Measurements from ENCODE around the gene TRIOBP. TPM values are rescaled to one million over a fixed set of nuclear protein-coding genes. Genes with fewer than 3 reads are reported as not detected.
"Not testable (repeated sequence)": the region's sequence is repeated elsewhere in the genome, so short reads cannot be mapped to it uniquely, and the experiment has no call there.

TRIOBP gene
- total RNA-seq, 2 donors from 2014 or later, result 17.4 to 26.0 TPM

GRCh38 chr22:37705205-37705604, 8.4 kb downstream of the TRIOBP start:
- Mint-ChIP-seq H3K36me3 (no peaks in the 10 kb centered on the region), H3K9me3 (no peaks in the 10 kb centered on the region), H3K27ac (no peak overlapping the region)
- no peak for DNase-seq (ENCODE audit: low spot score in 2 of 2)
- ATAC-seq, result no peak

- DNase-seq (ENCODE audit: low spot score in 2 of 2) (no peak), ATAC-seq (no peak)
- Mint-ChIP-seq H3K27ac (no peak overlapping the region), H3K36me3 (no peaks in the 10 kb centered on the region), H3K9me3 (no peaks in the 10 kb centered on the region)
These were observed 12.0 kb downstream of the TRIOBP start for GRCh38 chr22:37708580-37709444.

DNA sequence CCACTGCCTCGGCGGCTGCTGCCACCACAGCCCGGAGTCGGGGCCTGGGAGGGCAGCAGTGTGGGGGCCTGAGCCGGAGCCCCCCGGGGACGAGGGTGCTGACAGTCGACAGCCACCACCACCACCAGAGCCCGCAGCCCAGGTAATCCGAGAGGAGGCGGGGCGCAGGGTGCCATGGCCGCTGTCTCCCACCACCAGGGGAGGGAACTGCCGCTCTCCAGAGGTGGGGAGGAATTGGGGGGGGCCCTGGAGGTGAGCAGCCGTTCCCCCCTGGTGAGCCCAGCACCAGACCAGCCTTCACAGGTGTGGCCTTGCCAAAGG, 12.6 kb downstream of the TRIOBP start:
- ATAC-seq (no peak), DNase-seq (ENCODE audit: low spot score in 2 of 2) (no peak)
- Mint-ChIP-seq H3K9me3 (no peaks in the 10 kb centered on the region), H3K36me3 (no peaks in the 10 kb centered on the region), H3K27ac (no peak overlapping the region)

- no peaks in the 10 kb centered on the region for H3K36me3 Mint-ChIP-seq
- H3K27ac Mint-ChIP-seq, result peak overlapping the region in 1 of 2 donors; percentile 78
- no peaks in the 10 kb centered on the region for H3K9me3 Mint-ChIP-seq
- ATAC-seq (no peak), DNase-seq (ENCODE audit: low spot score in 2 of 2) (no peak)
These were observed 13.8 kb downstream of the TRIOBP start for GRCh38 chr22:37710675-37711074.

DNA sequence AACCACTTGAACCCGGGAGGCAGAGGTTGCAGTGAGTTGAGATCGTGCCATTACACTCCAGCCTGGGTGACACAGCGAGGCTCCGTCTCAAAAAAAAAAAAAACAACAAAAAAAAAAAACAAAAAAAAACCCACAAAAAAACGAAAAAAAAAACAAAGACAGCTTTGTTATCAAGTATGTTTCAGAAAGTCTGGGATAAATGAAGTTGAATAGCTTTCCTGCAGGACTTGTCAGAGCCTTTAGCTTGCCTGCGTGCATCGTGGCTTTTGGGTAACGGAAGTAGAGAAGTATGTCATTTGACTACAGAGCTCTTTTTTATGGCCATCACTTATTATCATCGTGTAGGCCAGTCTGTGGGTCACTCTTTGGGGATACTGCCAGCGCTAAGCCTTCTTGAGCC, 14.6 kb downstream of the TRIOBP start:
- Mint-ChIP-seq H3K27ac (no peak overlapping the region), H3K9me3 (no peaks in the 10 kb centered on the region), H3K36me3 (peaks cover 0 to under 1% of the 10 kb centered on the region in 2 donors)
- no peak for ATAC-seq
- DNase-seq (ENCODE audit: low spot score in 2 of 2), result no peak

DNA sequence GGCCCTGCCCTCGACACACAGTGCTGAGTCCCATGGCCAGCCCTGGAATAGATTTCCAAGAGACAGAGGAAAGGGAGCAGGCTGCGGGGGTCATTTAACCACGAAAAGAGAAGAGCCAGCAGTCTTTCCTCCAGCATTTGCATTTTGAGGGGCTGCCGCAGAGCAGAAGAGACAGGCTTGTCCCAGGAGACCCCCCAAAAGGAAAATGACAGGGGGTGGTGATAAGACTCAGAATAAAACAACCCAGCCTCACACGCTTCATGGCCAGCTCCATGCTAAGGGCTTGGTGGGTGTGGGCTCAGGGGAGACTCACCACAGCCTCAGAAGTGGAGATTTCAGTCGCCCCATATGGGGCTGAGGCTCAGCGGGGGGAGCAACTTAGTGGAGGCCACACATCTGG, 16.9 kb downstream of the TRIOBP start:
- no peak for DNase-seq (ENCODE audit: low spot score in 2 of 2)
- Mint-ChIP-seq H3K36me3 (peaks cover 0 to 9% of the 10 kb centered on the region in 2 donors), H3K27ac (peak overlapping the region in 1 of 2 donors; percentile 39), H3K9me3 (no peaks in the 10 kb centered on the region)
- ATAC-seq, result no peak

- Mint-ChIP-seq H3K36me3 (peaks cover 0 to 9% of the 10 kb centered on the region in 2 donors), H3K9me3 (no peaks in the 10 kb centered on the region), H3K27ac (no peak overlapping the region)
- ATAC-seq (no peak), DNase-seq (ENCODE audit: low spot score in 2 of 2) (no peak)
These were observed 17.8 kb downstream of the TRIOBP start for GRCh38 chr22:37714634-37715033.

GRCh38 chr22:37715760-37716159, 18.9 kb downstream of the TRIOBP start:
- Mint-ChIP-seq H3K27ac (no peak overlapping the region), H3K36me3 (peaks cover 0 to 9% of the 10 kb centered on the region in 2 donors), H3K9me3 (no peaks in the 10 kb centered on the region)
- DNase-seq (ENCODE audit: low spot score in 2 of 2) (no peak), ATAC-seq (no peak)

DNA sequence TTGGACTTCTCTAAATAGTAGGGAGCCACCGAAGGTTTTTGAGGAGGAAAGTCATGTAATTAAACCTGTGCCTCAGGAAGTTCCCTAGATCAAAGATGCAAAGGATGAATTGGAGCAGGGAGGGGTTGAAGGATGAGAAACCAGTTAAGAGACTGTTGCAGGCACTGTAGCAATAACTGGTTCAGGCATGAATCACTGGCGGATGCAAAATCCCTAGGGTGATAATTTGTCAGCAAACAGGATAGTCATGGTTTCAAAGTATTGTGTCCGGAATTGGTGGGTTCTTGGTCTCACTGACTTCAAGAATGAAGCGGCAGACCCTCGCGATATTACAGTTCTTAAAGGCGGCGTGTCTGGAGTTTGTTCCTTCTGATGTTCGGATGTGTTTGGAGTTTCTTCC, 19.9 kb downstream of the TRIOBP start:
- Mint-ChIP-seq H3K27ac (no peak overlapping the region), H3K9me3 (no peaks in the 10 kb centered on the region), H3K36me3 (peaks cover 0 to 9% of the 10 kb centered on the region in 2 donors)
- DNase-seq (ENCODE audit: low spot score in 2 of 2) (no peak), ATAC-seq (no peak)

- H3K36me3 Mint-ChIP-seq; DNase-seq (ENCODE audit: low spot score in 2 of 2); H3K9me3 Mint-ChIP-seq; ATAC-seq; H3K27ac Mint-ChIP-seq: not testable (repeated sequence)
These were observed 20.4 kb downstream of the TRIOBP start for GRCh38 chr22:37717235-37717634.

DNA sequence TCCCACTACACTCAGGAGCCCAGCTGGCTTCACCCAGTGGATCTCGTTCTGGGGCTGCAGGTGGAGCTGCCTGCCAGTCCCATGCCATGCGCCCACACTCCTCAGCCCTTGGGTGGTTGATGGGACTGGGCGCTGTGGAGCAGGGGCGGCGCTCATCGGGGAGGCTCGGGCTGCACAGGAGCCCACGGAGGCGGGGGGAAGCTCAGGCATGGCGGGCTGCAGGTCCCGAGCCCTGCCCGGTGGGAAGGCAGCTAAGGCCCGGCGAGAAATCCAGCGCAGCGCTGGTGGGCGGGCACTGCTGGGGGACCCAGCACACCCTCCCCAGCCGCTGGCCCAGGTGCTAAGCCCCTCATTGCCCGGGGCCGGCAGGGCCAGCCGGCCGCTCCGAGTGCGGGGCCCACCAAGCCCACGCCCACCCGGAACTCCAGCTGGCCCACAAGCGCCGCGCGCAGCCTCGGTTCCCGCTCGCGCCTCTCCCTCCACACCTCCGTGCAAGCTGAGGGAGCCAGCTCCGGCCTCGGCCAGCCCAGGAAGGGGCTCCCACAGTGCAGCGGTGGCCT, 21.0 kb downstream of the TRIOBP start:
- H3K27ac Mint-ChIP-seq; H3K36me3 Mint-ChIP-seq; H3K9me3 Mint-ChIP-seq; DNase-seq (ENCODE audit: low spot score in 2 of 2); ATAC-seq: not testable (repeated sequence)

GRCh38 chr22:37725551-37726240, 28.8 kb downstream of the TRIOBP start:
- no peak overlapping the region for H3K27ac Mint-ChIP-seq
- no peaks in the 10 kb centered on the region for H3K9me3 Mint-ChIP-seq
- no peak for ATAC-seq
- no peak for DNase-seq (ENCODE audit: low spot score in 2 of 2)
- H3K36me3 Mint-ChIP-seq, result no peaks in the 10 kb centered on the region

DNA sequence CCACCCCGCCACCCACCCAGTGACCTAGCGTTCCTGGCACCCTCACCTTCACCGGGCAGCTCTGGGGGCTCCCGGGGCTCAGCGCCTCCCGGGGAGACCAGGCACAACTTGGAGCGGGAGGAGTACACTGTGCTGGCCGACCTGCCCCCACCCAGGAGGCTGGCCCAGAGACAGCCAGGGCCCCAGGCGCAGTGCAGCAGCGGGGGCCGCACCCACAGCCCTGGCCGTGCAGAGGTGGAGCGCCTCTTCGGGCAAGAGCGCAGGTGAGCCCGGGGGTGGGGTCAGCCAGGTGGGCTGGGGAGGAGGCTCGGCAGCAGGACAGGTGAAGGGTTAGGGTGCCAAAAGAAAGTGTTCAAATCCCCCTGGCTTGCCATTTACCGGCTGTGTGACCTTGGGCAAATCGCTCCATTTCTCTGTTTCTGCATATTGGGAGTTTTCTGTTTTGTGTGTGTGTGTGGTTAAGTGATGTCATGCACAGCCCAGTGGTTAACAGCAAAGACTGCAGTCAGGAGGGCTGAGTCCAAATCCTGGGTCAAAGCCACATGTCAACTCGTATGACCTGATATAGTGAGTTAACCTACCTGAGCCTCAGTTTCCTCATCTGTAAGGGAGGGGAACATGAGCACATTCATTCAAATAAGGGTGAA, 29.5 kb downstream of the TRIOBP start:
- H3K36me3 Mint-ChIP-seq, result no peaks in the 10 kb centered on the region
- no peaks in the 10 kb centered on the region for H3K9me3 Mint-ChIP-seq
- DNase-seq (ENCODE audit: low spot score in 2 of 2) (no peak), ATAC-seq (no peak)
- H3K27ac Mint-ChIP-seq, result no peak overlapping the region

GRCh38 chr22:37728620-37729019, 31.8 kb downstream of the TRIOBP start:
- H3K36me3 Mint-ChIP-seq, result no peaks in the 10 kb centered on the region
- no peak overlapping the region for H3K27ac Mint-ChIP-seq
- no peak for DNase-seq (ENCODE audit: low spot score in 2 of 2)
- no peaks in the 10 kb centered on the region for H3K9me3 Mint-ChIP-seq
- ATAC-seq, result no peak

DNA sequence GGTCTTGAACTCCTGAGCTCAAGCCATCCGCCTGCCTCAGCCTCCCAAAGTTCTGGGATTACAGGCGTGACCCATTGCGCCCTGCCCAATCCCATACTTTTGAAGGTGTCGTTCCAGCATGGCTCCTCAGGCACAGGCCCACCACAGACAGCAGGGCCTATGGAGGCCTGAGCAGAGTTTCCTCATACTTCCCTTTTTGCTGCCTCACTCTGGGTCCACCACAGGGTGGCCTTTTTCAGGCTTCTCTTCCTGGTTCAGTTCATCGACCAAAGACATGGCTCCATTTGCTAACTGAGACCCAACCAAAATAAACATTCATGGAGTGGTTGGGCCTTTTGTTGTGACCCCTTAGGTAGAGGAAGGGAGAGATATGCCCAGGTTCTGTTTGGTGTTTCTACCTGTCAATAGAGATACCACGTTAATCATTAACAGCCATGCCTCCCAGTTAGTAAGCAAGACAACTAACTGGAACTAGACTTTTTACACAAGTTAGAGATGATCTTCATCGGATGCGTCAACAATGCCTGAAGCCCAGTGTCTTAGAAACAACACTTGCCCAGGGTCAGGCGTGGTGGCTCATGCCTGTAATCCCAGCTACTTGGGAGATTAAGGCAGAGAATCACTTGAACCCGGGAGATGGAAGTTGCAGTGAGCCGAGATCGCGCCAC, 35.1 kb downstream of the TRIOBP start:
- ATAC-seq (no peak), DNase-seq (ENCODE audit: low spot score in 2 of 2) (no peak)
- H3K27ac Mint-ChIP-seq, result no peak overlapping the region
- H3K36me3 Mint-ChIP-seq, result no peaks in the 10 kb centered on the region
- H3K9me3 Mint-ChIP-seq, result no peaks in the 10 kb centered on the region

DNA sequence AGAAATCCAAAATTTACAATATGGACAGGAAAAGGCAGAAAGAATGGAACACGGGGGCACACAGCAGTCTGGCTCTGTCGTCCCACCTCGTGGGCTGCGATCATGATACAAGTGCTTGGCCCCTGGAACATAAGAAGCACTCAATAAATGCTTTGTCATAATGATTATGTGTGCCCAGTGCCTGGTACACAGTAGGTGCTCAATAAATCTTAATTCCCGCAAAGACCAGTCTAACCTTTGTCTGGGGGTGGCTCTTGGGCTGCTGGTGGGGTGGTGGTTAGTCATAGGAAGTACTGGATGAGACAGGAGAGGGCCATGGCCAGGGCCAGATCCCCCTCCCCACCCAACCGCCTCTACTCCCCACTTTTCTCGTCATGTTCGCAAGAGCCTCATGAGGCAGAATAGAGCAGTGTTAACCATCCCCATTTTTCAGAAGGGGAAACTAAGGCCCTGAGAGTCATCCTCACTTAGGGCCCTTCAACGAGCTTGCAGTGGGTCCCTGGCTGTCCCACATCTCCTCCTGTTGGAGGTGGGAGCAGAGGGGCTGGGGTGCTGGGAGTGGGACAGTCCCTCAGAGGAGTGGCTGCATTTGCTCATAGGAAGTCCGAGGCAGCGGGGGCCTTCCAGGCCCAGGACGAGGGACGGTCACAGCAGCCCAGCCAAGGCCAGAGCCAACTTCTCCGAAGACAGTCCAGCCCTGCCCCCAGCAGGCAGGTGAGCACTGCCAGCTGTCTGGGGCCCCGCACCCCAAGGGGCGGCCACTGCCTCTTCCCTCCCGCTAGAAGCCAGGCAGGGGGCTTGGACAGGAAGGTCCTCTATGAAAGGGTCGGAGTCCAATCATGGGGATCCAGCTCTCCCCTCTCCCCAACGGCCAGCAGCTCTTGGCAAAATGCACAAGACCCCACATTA, 36.1 kb downstream of the TRIOBP start:
- peak overlapping the region in 1 of 2 donors; percentile 11 for H3K27ac Mint-ChIP-seq
- DNase-seq (ENCODE audit: low spot score in 2 of 2) (no peak), ATAC-seq (no peak)
- no peaks in the 10 kb centered on the region for H3K36me3 Mint-ChIP-seq
- H3K9me3 Mint-ChIP-seq, result no peaks in the 10 kb centered on the region
